ENCODE results near the gene CPAMD8. TPM values are rescaled to one million over a fixed set of nuclear protein-coding genes. Genes with fewer than 3 reads are reported as not detected.

CPAMD8 gene
- total and polyA plus RNA-seq, 2 donors (not counting 1 experiment from before 2014, with no cell fraction given), result 0.14 to 1.7 TPM

GRCh38 chr19:16915734-16916133 is 110.9 kb downstream of the CPAMD8 start:
- Histone ChIP-seq H3K4me3 (replicated peaks in 1 of 4; ENCODE audit: control extremely low read depth in 1 of 4, insufficient read depth in 1 of 4, low read depth in 3 of 4, low read length in 4 of 4) (no peak overlapping the region), H4K20me1 (ENCODE audit: control insufficient read depth, extremely low read depth, insufficient read depth, low read length) (no peaks in the 10 kb centered on the region), H3K4me1 (ENCODE audit: control insufficient read depth, extremely low read depth, insufficient read depth, low read length) (no peaks in the 10 kb centered on the region), H3K9me3 (ENCODE audit: control insufficient read depth, insufficient read depth, low read depth, low read length) (no peaks in the 10 kb centered on the region), H3K4me2 (ENCODE audit: extremely low read depth, insufficient read depth, low read length) (no peak overlapping the region), H3K9ac (ENCODE audit: insufficient read depth, low read length) (no peak overlapping the region), H3K27ac (ENCODE audit: insufficient read depth, low read length) (no peak overlapping the region), H3K27me3 (ENCODE audit: control insufficient read depth, insufficient read depth, low read length) (no peaks in the 10 kb centered on the region), H3K36me3 (ENCODE audit: control insufficient read depth, insufficient read depth, low read length) (no peaks in the 10 kb centered on the region), H3K79me2 (ENCODE audit: control insufficient read depth, insufficient read depth, low read length) (no peaks in the 10 kb centered on the region), H2AFZ (ENCODE audit: low read length) (no peak overlapping the region)
- TF ChIP-seq, protein P1, sequence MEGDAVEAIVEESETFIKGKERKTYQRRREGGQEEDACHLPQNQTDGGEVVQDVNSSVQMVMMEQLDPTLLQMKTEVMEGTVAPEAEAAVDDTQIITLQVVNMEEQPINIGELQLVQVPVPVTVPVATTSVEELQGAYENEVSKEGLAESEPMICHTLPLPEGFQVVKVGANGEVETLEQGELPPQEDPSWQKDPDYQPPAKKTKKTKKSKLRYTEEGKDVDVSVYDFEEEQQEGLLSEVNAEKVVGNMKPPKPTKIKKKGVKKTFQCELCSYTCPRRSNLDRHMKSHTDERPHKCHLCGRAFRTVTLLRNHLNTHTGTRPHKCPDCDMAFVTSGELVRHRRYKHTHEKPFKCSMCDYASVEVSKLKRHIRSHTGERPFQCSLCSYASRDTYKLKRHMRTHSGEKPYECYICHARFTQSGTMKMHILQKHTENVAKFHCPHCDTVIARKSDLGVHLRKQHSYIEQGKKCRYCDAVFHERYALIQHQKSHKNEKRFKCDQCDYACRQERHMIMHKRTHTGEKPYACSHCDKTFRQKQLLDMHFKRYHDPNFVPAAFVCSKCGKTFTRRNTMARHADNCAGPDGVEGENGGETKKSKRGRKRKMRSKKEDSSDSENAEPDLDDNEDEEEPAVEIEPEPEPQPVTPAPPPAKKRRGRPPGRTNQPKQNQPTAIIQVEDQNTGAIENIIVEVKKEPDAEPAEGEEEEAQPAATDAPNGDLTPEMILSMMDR (conservative IDR thresholded peaks at IDR 0.05 in 1 of 2, IDR thresholded peaks at IDR 0.05 in 1 of 2; ENCODE audit: low read depth in 1 of 2, low read length in 2 of 2), result no peak
- no peak for TF ChIP-seq EZH2 (IDR thresholded peaks at IDR 0.05; ENCODE audit: low read length, missing control alignments)
- DNase-seq (ENCODE audit: low read depth in 2 of 2), result no peak

DNA sequence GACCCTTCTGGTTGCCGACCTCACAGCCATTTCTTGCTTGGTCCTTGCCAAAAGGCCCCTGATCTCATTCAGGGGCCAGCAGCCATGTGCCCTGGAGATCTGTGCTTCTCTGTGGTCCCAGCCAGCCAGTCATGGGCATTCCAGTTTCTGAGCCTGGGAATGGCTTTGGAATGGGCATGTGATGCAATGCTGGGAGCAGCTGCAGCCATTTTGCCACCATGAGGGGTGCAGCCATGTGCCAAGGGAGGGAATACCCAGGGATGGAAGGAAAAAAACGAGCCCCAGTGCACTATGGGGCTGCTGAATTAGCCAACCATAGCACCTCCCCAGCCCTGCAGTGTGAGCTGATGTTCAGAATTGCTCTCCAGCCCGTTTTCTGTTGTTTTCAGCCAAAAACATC is 111.5 kb downstream of the CPAMD8 start:
- Histone ChIP-seq H3K79me2 (ENCODE audit: control insufficient read depth, insufficient read depth, low read length) (no peaks in the 10 kb centered on the region), H3K4me1 (ENCODE audit: control insufficient read depth, extremely low read depth, insufficient read depth, low read length) (no peaks in the 10 kb centered on the region), H3K27ac (ENCODE audit: insufficient read depth, low read length) (no peak overlapping the region), H3K4me2 (ENCODE audit: extremely low read depth, insufficient read depth, low read length) (no peak overlapping the region), H3K27me3 (ENCODE audit: control insufficient read depth, insufficient read depth, low read length) (no peaks in the 10 kb centered on the region), H3K9me3 (ENCODE audit: control insufficient read depth, insufficient read depth, low read depth, low read length) (no peaks in the 10 kb centered on the region), H3K9ac (ENCODE audit: insufficient read depth, low read length) (no peak overlapping the region), H3K4me3 (replicated peaks in 1 of 4; ENCODE audit: control extremely low read depth in 1 of 4, insufficient read depth in 1 of 4, low read depth in 3 of 4, low read length in 4 of 4) (no peak overlapping the region), H4K20me1 (ENCODE audit: control insufficient read depth, extremely low read depth, insufficient read depth, low read length) (no peaks in the 10 kb centered on the region), H2AFZ (ENCODE audit: low read length) (no peak overlapping the region), H3K36me3 (ENCODE audit: control insufficient read depth, insufficient read depth, low read length) (no peaks in the 10 kb centered on the region)
- no peak for DNase-seq (ENCODE audit: low read depth in 2 of 2)
- TF ChIP-seq, protein P1 (conservative IDR thresholded peaks at IDR 0.05 in 1 of 2, IDR thresholded peaks at IDR 0.05 in 1 of 2; ENCODE audit: low read depth in 1 of 2, low read length in 2 of 2), result no peak
- TF ChIP-seq EZH2 (IDR thresholded peaks at IDR 0.05; ENCODE audit: low read length, missing control alignments), result no peak

GRCh38 chr19:16914421-16914820 is 112.2 kb downstream of the CPAMD8 start:
- H2AFZ ChIP-seq (ENCODE audit: low read length), result no peak overlapping the region
- H3K27me3 ChIP-seq (ENCODE audit: control insufficient read depth, insufficient read depth, low read length), result no peaks in the 10 kb centered on the region
- DNase-seq (ENCODE audit: low read depth in 2 of 2), result no peak
- H3K27ac ChIP-seq (ENCODE audit: insufficient read depth, low read length), result no peak overlapping the region
- TF ChIP-seq, protein P1 (conservative IDR thresholded peaks at IDR 0.05 in 1 of 2, IDR thresholded peaks at IDR 0.05 in 1 of 2; ENCODE audit: low read depth in 1 of 2, low read length in 2 of 2), result no peak
- TF ChIP-seq EZH2 (IDR thresholded peaks at IDR 0.05; ENCODE audit: low read length, missing control alignments), result no peak
- no peak overlapping the region for H3K4me2 ChIP-seq (ENCODE audit: extremely low read depth, insufficient read depth, low read length)
- no peaks in the 10 kb centered on the region for H3K36me3 ChIP-seq (ENCODE audit: control insufficient read depth, insufficient read depth, low read length)
- H3K4me1 ChIP-seq (ENCODE audit: control insufficient read depth, extremely low read depth, insufficient read depth, low read length), result no peaks in the 10 kb centered on the region
- H4K20me1 ChIP-seq (ENCODE audit: control insufficient read depth, extremely low read depth, insufficient read depth, low read length), result no peaks in the 10 kb centered on the region
- H3K79me2 ChIP-seq (ENCODE audit: control insufficient read depth, insufficient read depth, low read length), result no peaks in the 10 kb centered on the region
- H3K9me3 ChIP-seq (ENCODE audit: control insufficient read depth, insufficient read depth, low read depth, low read length), result no peaks in the 10 kb centered on the region
- H3K9ac ChIP-seq (ENCODE audit: insufficient read depth, low read length), result no peak overlapping the region
- no peak overlapping the region for H3K4me3 ChIP-seq (replicated peaks in 1 of 4; ENCODE audit: control extremely low read depth in 1 of 4, insufficient read depth in 1 of 4, low read depth in 3 of 4, low read length in 4 of 4)

Measured in fibroblast of lung (primary cell).